Measurements from ENCODE around the gene LMAN2L. TPM values are rescaled to one million over a fixed set of nuclear protein-coding genes. Genes with fewer than 3 reads are reported as not detected.

Gene LMAN2L
- total and polyA plus RNA-seq, 4 donors, result 6.4 to 15.1 (median 12.3) TPM

- no peak overlapping the region for H3K27ac ChIP-seq (ENCODE audit: low read depth in 1 of 2, low read length in 2 of 2)
- H3K4me1 ChIP-seq (ENCODE audit: control insufficient read depth in 4 of 4, insufficient read depth in 4 of 4, low read length in 3 of 4), result peaks cover 0 to 16% (median 6%) of the 10 kb centered on the region in 4 donors
- 90% methylated on average over 4 of the region's 4 CpGs for WGBS
- no peak overlapping the region for H3K9ac ChIP-seq (ENCODE audit: low read depth in 1 of 2, low read length in 2 of 2)
- no peaks in the 10 kb centered on the region for H3K9me3 ChIP-seq (ENCODE audit: control insufficient read depth in 4 of 4, low read length in 3 of 4)
- no peak for DNase-seq (ENCODE audit: low spot score)
- H3K4me3 ChIP-seq (ENCODE audit: low read depth in 1 of 3, low read length in 3 of 3), result no peak overlapping the region
- H3K27me3 ChIP-seq (ENCODE audit: control insufficient read depth in 4 of 4, insufficient read depth in 4 of 4, low read length in 3 of 4), result no peaks in the 10 kb centered on the region
- TF ChIP-seq RAD21 (IDR thresholded peaks at IDR 0.05) (no peak), TAF1 (conservative IDR thresholded peaks at IDR 0.05) (no peak), ATF3 (IDR thresholded peaks at IDR 0.05) (no peak), FOXA2 (IDR thresholded peaks at IDR 0.05) (no peak), RXRA (IDR thresholded peaks at IDR 0.05) (no peak), FOXA1 (IDR thresholded peaks at IDR 0.05) (no peak), YY1 (IDR thresholded peaks at IDR 0.05) (no peak), JUND (IDR thresholded peaks at IDR 0.05) (no peak), REST (IDR thresholded peaks at IDR 0.05) (no peak), SP1 (IDR thresholded peaks at IDR 0.05) (no peak), NR2F2 (IDR thresholded peaks at IDR 0.05) (no peak)
- TF ChIP-seq, protein P1, sequence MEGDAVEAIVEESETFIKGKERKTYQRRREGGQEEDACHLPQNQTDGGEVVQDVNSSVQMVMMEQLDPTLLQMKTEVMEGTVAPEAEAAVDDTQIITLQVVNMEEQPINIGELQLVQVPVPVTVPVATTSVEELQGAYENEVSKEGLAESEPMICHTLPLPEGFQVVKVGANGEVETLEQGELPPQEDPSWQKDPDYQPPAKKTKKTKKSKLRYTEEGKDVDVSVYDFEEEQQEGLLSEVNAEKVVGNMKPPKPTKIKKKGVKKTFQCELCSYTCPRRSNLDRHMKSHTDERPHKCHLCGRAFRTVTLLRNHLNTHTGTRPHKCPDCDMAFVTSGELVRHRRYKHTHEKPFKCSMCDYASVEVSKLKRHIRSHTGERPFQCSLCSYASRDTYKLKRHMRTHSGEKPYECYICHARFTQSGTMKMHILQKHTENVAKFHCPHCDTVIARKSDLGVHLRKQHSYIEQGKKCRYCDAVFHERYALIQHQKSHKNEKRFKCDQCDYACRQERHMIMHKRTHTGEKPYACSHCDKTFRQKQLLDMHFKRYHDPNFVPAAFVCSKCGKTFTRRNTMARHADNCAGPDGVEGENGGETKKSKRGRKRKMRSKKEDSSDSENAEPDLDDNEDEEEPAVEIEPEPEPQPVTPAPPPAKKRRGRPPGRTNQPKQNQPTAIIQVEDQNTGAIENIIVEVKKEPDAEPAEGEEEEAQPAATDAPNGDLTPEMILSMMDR (IDR thresholded peaks at IDR 0.05; ENCODE audit: low read depth, low read length, missing input control), result no peak
- TF ChIP-seq, protein P2, sequence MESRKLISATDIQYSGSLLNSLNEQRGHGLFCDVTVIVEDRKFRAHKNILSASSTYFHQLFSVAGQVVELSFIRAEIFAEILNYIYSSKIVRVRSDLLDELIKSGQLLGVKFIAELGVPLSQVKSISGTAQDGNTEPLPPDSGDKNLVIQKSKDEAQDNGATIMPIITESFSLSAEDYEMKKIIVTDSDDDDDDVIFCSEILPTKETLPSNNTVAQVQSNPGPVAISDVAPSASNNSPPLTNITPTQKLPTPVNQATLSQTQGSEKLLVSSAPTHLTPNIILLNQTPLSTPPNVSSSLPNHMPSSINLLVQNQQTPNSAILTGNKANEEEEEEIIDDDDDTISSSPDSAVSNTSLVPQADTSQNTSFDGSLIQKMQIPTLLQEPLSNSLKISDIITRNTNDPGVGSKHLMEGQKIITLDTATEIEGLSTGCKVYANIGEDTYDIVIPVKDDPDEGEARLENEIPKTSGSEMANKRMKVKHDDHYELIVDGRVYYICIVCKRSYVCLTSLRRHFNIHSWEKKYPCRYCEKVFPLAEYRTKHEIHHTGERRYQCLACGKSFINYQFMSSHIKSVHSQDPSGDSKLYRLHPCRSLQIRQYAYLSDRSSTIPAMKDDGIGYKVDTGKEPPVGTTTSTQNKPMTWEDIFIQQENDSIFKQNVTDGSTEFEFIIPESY (IDR thresholded peaks at IDR 0.05), result no peak
- no peaks in the 10 kb centered on the region for H3K36me3 ChIP-seq (ENCODE audit: control insufficient read depth in 4 of 4, insufficient read depth in 3 of 4, low read depth in 1 of 4, low read length in 3 of 4)
Measured at GRCh38 chr2:96783388-96783787, 43.5 kb upstream of the LMAN2L start.

DNA sequence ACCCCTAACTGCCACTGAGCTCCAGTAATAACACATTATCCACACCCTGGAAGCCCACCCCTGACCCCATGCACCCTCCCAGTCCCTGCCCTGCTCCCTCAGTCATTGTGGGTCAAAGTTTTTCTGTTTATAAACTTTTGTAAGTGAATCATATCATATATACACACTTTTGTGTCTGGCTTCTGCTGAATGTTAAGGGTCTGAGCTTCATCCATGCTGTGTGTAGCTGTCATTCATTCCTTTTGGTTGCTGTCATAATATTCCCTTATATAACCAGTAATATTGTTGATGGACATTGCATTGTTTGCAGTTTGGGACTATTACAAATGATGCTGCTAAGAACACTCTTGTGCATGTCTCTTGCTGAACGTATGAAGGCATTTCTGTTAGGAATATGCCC lies 35.3 kb upstream of the LMAN2L start:
- Histone ChIP-seq H3K9ac (ENCODE audit: low read depth in 1 of 2, low read length in 2 of 2) (no peak overlapping the region), H3K9me3 (ENCODE audit: control insufficient read depth in 4 of 4, low read length in 3 of 4) (no peaks in the 10 kb centered on the region), H3K27me3 (ENCODE audit: control insufficient read depth in 4 of 4, insufficient read depth in 4 of 4, low read length in 3 of 4) (no peaks in the 10 kb centered on the region), H3K4me3 (ENCODE audit: low read depth in 1 of 3, low read length in 3 of 3) (no peak overlapping the region), H3K4me1 (ENCODE audit: control insufficient read depth in 4 of 4, insufficient read depth in 4 of 4, low read length in 3 of 4) (peaks cover 0 to 4% (median 3%) of the 10 kb centered on the region in 4 donors), H3K27ac (ENCODE audit: low read depth in 1 of 2, low read length in 2 of 2) (no peak overlapping the region), H3K36me3 (ENCODE audit: control insufficient read depth in 4 of 4, insufficient read depth in 3 of 4, low read depth in 1 of 4, low read length in 3 of 4) (no peaks in the 10 kb centered on the region)
- no peak for TF ChIP-seq FOXA1 (IDR thresholded peaks at IDR 0.05)
- TF ChIP-seq RAD21 (IDR thresholded peaks at IDR 0.05), result no peak
- TF ChIP-seq, protein P2 (IDR thresholded peaks at IDR 0.05), result no peak
- TF ChIP-seq HNF4A (conservative IDR thresholded peaks at IDR 0.05), result no peak
- no peak for TF ChIP-seq TAF1 (conservative IDR thresholded peaks at IDR 0.05)
- no peak for TF ChIP-seq SP1 (IDR thresholded peaks at IDR 0.05)
- TF ChIP-seq, protein P1 (IDR thresholded peaks at IDR 0.05; ENCODE audit: low read depth, low read length, missing input control), result no peak
- 3% methylated on average over 1 of the region's 1 CpG for WGBS
- no peak for DNase-seq (ENCODE audit: low spot score)
